ENCODE data around the gene LY6G5C. TPM values are rescaled to one million over a fixed set of nuclear protein-coding genes. Genes with fewer than 3 reads are reported as not detected.

LY6G5C gene
- total and polyA plus RNA-seq, 2 experiments from 2014 or later, result 0.54 to 9.0 TPM

GRCh38 chr6:31723245-31723979 is 42.5 kb upstream of the LY6G5C start, which contains the start of gene MPIG6B:
Gene MPIG6B, plus strand, starts transcription at chr6:31723373. Its CDS starts 11 bp downstream, at chr6:31723384.
- Histone ChIP-seq H3K36me3 (peaks cover 9% of the 10 kb centered on the region), H3K27ac (no peak within 1 kb of the TSS), H3K9me3 (ENCODE audit: low read depth) (no peaks in the 10 kb centered on the region), H3K27me3 (no peaks in the 10 kb centered on the region), H3K4me3 (no peak within 1 kb of the TSS), H3K4me1 (ENCODE audit: low read depth) (no peaks in the 10 kb centered on the region)
- DNase-seq (ENCODE audit: low read depth in 1 of 2, low spot score in 1 of 2), result no peak
- no peak for TF ChIP-seq CTCF (IDR thresholded peaks at IDR 0.05; ENCODE audit: low read depth, low read length)

GRCh38 chr6:31722173-31722572 is 41.3 kb upstream of the LY6G5C start:
- no peak overlapping the region for H3K27ac ChIP-seq
- H3K4me3 ChIP-seq, result no peak overlapping the region
- no peaks in the 10 kb centered on the region for H3K27me3 ChIP-seq
- H3K9me3 ChIP-seq (ENCODE audit: low read depth), result no peaks in the 10 kb centered on the region
- H3K4me1 ChIP-seq (ENCODE audit: low read depth), result no peaks in the 10 kb centered on the region
- no peak for TF ChIP-seq CTCF (IDR thresholded peaks at IDR 0.05; ENCODE audit: low read depth, low read length)
- no peak for DNase-seq (ENCODE audit: low read depth in 1 of 2, low spot score in 1 of 2)
- peaks cover 6% of the 10 kb centered on the region for H3K36me3 ChIP-seq

GRCh38 chr6:31721351-31722020 is 40.6 kb upstream of the LY6G5C start, which contains the start of gene LY6G6C:
Gene LY6G6C, minus strand, starts transcription at chr6:31721746. Its CDS starts 67 bp downstream, at chr6:31721679.
- no peak within 1 kb of the TSS for H3K4me3 ChIP-seq
- H3K27me3 ChIP-seq, result no peaks in the 10 kb centered on the region
- H3K9me3 ChIP-seq (ENCODE audit: low read depth), result no peaks in the 10 kb centered on the region
- no peak for DNase-seq (ENCODE audit: low read depth in 1 of 2, low spot score in 1 of 2)
- H3K4me1 ChIP-seq (ENCODE audit: low read depth), result no peaks in the 10 kb centered on the region
- no peak within 1 kb of the TSS for H3K27ac ChIP-seq
- peaks cover 3% of the 10 kb centered on the region for H3K36me3 ChIP-seq
- TF ChIP-seq CTCF (IDR thresholded peaks at IDR 0.05; ENCODE audit: low read depth, low read length), result no peak

GRCh38 chr6:31720196-31720770 is 39.4 kb upstream of the LY6G5C start:
- no peaks in the 10 kb centered on the region for H3K27me3 ChIP-seq
- H3K9me3 ChIP-seq (ENCODE audit: low read depth), result no peaks in the 10 kb centered on the region
- no peak overlapping the region for H3K4me3 ChIP-seq
- DNase-seq (ENCODE audit: low read depth in 1 of 2, low spot score in 1 of 2), result no peak
- no peaks in the 10 kb centered on the region for H3K36me3 ChIP-seq
- no peaks in the 10 kb centered on the region for H3K4me1 ChIP-seq (ENCODE audit: low read depth)
- TF ChIP-seq CTCF (IDR thresholded peaks at IDR 0.05; ENCODE audit: low read depth, low read length), result no peak
- H3K27ac ChIP-seq, result no peak overlapping the region

- H3K4me1 ChIP-seq (ENCODE audit: low read depth), result peaks cover 6% of the 10 kb centered on the region
- H3K36me3 ChIP-seq, result no peaks in the 10 kb centered on the region
- H3K9me3 ChIP-seq (ENCODE audit: low read depth), result no peaks in the 10 kb centered on the region
- no peak for DNase-seq (ENCODE audit: low read depth in 1 of 2, low spot score in 1 of 2)
- no peak overlapping the region for H3K4me3 ChIP-seq
- H3K27ac ChIP-seq, result no peak overlapping the region
- no peak for TF ChIP-seq CTCF (IDR thresholded peaks at IDR 0.05; ENCODE audit: low read depth, low read length)
- H3K27me3 ChIP-seq, result no peaks in the 10 kb centered on the region
These were observed 38.1 kb upstream of the LY6G5C start for GRCh38 chr6:31719001-31719400.

Measured in cardiac muscle cell (in vitro differentiated cells and primary cell).